K562 (cell line): ENCODE measurements around the gene LRRIQ4. TPM values are rescaled to one million over a fixed set of nuclear protein-coding genes. Genes with fewer than 3 reads are reported as not detected.

Source experiments
- ARID1B ChIP-seq: fragments of 450-650 bp; IDR thresholded peaks from 2 replicates; pipeline ENCODE4 v1.6.1; 2016; ENCODE audit warnings: antibody characterized with exemption, mild to moderate bottlenecking, inconsistent platforms
- ATF3 ChIP-seq, 2 experiments: fragments of 450-650 bp in 1 of 2; sonication (generic) in 1 of 2; formaldehyde crosslinking in 1 of 2; IDR thresholded peaks in 1 of 2; conservative IDR thresholded peaks in 1 of 2; 2 replicates each; pipeline versions ENCODE4 v1.6.1 to v1.8.1; 2016 to 2023; ENCODE audit warnings: mild to moderate bottlenecking in 2 of 2, moderate library complexity in 2 of 2, inconsistent platforms in 1 of 2, missing genetic modification reagents in 1 of 2
- BCL6 ChIP-seq: fragments of 250-450 bp; sonication (Bioruptor Pico); IDR thresholded peaks from 2 replicates; pipeline ENCODE4 v1.4.0; 2020
- CREB3 ChIP-seq: fragments of 450-650 bp; conservative IDR thresholded peaks from 2 replicates; pipeline ENCODE4 v1.6.1; 2016; ENCODE audit warnings: missing genetic modification characterization, low read depth, mild to moderate bottlenecking, missing compliant biosample characterization, moderate library complexity
- E4F1 ChIP-seq: fragments of 250-450 bp; sonication (Bioruptor Pico); IDR thresholded peaks from 2 replicates; pipeline ENCODE4 v1.5.0; 2021; ENCODE audit warnings: mild to moderate bottlenecking, borderline replicate concordance
- FUS ChIP-seq: fragments of 200-400 bp; formaldehyde crosslinking; optimal IDR thresholded peaks from 2 replicates; pipeline ENCODE3; 2017; ENCODE audit warnings: low read depth, low read length
- GTF2B ChIP-seq: IDR thresholded peaks from 2 replicates; pipeline ENCODE4 v1.6.1; 2011; ENCODE audit not compliant: insufficient read length; ENCODE audit errors: extremely low read depth
- HDAC8 ChIP-seq: fragments of 450-650 bp; IDR thresholded peaks from 2 replicates; pipeline ENCODE4 v1.6.1; 2016; ENCODE audit warnings: mild to moderate bottlenecking, missing genetic modification characterization, moderate library complexity, missing compliant biosample characterization
- HNRNPL ChIP-seq: fragments of 200-400 bp; formaldehyde crosslinking; IDR thresholded peaks from 2 replicates; pipeline ENCODE4 v1.6.1; 2017; ENCODE audit warnings: low read depth, mild to moderate bottlenecking, low read length
- MEF2A ChIP-seq: IDR thresholded peaks from 2 replicates; pipeline ENCODE4 v1.6.1; 2011; ENCODE audit warnings: low read depth, mild to moderate bottlenecking, low read length, moderate library complexity; ENCODE audit not compliant: control insufficient read depth
- NR2C1 ChIP-seq, 2 experiments: fragments of 450-650 bp; IDR thresholded peaks; 2 replicates each; pipeline ENCODE4 v1.6.1; 2017; ENCODE audit warnings: mild to moderate bottlenecking in 2 of 2, antibody characterized with exemption in 1 of 2, inconsistent platforms in 1 of 2, missing compliant biosample characterization in 1 of 2, missing genetic modification characterization in 1 of 2
- PKNOX1 ChIP-seq: fragments of 450-650 bp; IDR thresholded peaks from 2 replicates; pipeline ENCODE4 v1.6.1; 2016
- RBFOX2 ChIP-seq: fragments of 200-400 bp; formaldehyde crosslinking; IDR thresholded peaks from 2 replicates; pipeline ENCODE4 v1.6.1; 2017; ENCODE audit warnings: low read depth, mild to moderate bottlenecking, low read length, moderate library complexity
- SMAD4 ChIP-seq: fragments of 250-450 bp; sonication (Bioruptor Pico); conservative IDR thresholded peaks from 2 replicates; pipeline ENCODE4 v1.8.0; 2021; ENCODE audit warnings: inconsistent platforms, mild to moderate bottlenecking, moderate library complexity
- SMARCA5 ChIP-seq: fragments of 450-650 bp; IDR thresholded peaks from 2 replicates; pipeline ENCODE4 v1.6.1; 2016
- SNRNP70 ChIP-seq: fragments of 200-400 bp; formaldehyde crosslinking; optimal IDR thresholded peaks from 2 replicates; pipeline ENCODE3; 2017; ENCODE audit warnings: low read depth, low read length
- THRAP3 ChIP-seq: fragments of 450-650 bp; IDR thresholded peaks from 2 replicates; pipeline ENCODE4 v1.6.1; 2016; ENCODE audit warnings: mild to moderate bottlenecking, inconsistent platforms, borderline replicate concordance
- XRCC5 ChIP-seq: fragments of 200-400 bp; formaldehyde crosslinking; IDR thresholded peaks from 2 replicates; pipeline ENCODE4 v1.6.1; 2017; ENCODE audit warnings: low read depth, mild to moderate bottlenecking, low read length
- ZKSCAN3 ChIP-seq: fragments of 250-450 bp; sonication (Bioruptor Pico); IDR thresholded peaks from 2 replicates; pipeline ENCODE4 v1.4.0; 2020
- ZNF639 ChIP-seq, 2 experiments: fragments of 200-800 bp in 1 of 2; sonication (Bioruptor generic) in 1 of 2; sonication (generic) in 1 of 2; formaldehyde crosslinking in 1 of 2; IDR thresholded peaks in 1 of 2; conservative IDR thresholded peaks in 1 of 2; 2 replicates each; pipeline versions ENCODE4 v1.5.0 to v1.6.1; 2016 to 2020; ENCODE audit warnings: missing compliant biosample characterization in 1 of 2, missing genetic modification characterization in 1 of 2, missing genetic modification reagents in 1 of 2
- polyA plus RNA-seq, 8 experiments: library from polyadenylated mRNA; depleted of rRNA in 4 of 8; stranded (reverse) in 5 of 8; unstranded in 3 of 8; fragments of >200 nt; fragmentation: Nextera tagmentation in 2 of 8; fragmentation: Illumina TruSeq in 1 of 8; extraction: Ambion mirVana in 2 of 8; extraction: Trizol in 1 of 8; gene quantifications; 2 replicates each; pipeline versions ENCODE4 v1.2.1 to v1.2.3, GENCODE V29; 2011 to 2014; ENCODE audit warnings: inconsistent platforms in 1 of 8, missing spikeins in 1 of 8
- total RNA-seq, 7 experiments: library from RNA; depleted of rRNA in 6 of 7; stranded (reverse); fragments of >200 nt in 6 of 7; fragmentation: Illumina TruSeq in 2 of 7; extraction: Trizol in 2 of 7; gene quantifications; 2 replicates each; pipeline versions ENCODE4 v1.2.1 to v1.2.3, GENCODE V29; 2011 to 2021; ENCODE audit warnings: low replicate concordance in 1 of 7

LRRIQ4 gene
- total and polyA plus RNA-seq, 9 of the 15 experiments (the other 6 are each of a cell fraction or from before 2014, with no cell fraction given): not detected

- no peak for TF ChIP-seq ATF3 (IDR thresholded peaks at IDR 0.05)
- TF ChIP-seq ATF3 (CRISPR knock-in tag; conservative IDR thresholded peaks at IDR 0.05): no peak
- no peak for TF ChIP-seq E4F1 (CRISPR knock-in tag)
- no peak for TF ChIP-seq ARID1B
- no peak for TF ChIP-seq HDAC8 (tag)
- no peak for TF ChIP-seq PKNOX1
- TF ChIP-seq HNRNPL: no peak
- no peak for TF ChIP-seq SNRNP70
- TF ChIP-seq BCL6 (CRISPR knock-in tag): no peak
- no peak for TF ChIP-seq RBFOX2
- TF ChIP-seq SMAD4 (CRISPR knock-in tag): peak; percentile 72
- TF ChIP-seq SMARCA5: no peak
- no peak for TF ChIP-seq CREB3
- TF ChIP-seq GTF2B: no peak
- TF ChIP-seq XRCC5: peak; percentile 58; the same call in 1 of the 2 replicates
- TF ChIP-seq ZNF639 (CRISPR knock-in tag; conservative IDR thresholded peaks at IDR 0.05 in 1 of 2, IDR thresholded peaks at IDR 0.05 in 1 of 2): no peak
- no peak for TF ChIP-seq FUS
- TF ChIP-seq ZKSCAN3 (CRISPR knock-in tag): no peak
- TF ChIP-seq MEF2A: no peak
- TF ChIP-seq THRAP3: no peak
- no peak for TF ChIP-seq NR2C1 (IDR thresholded peaks at IDR 0.05)
- no peak for TF ChIP-seq NR2C1 (tag; IDR thresholded peaks at IDR 0.05)
Measured at GRCh38 chr3:169863458-169863899, 50.8 kb downstream of the LRRIQ4 start (continued).
